GM23338 (cell line): ENCODE data around the gene CENPT. TPM values are rescaled to one million over a fixed set of nuclear protein-coding genes. Genes with fewer than 3 reads are reported as not detected.

Experiments used
- ATAC-seq: fragments of 200-7000 bp; cut with Tn5 transposase; 3 replicates; pipeline ENCODE4 v1.9.1; 2020
- DNase-seq: peaks from one replicate; pipeline ENCODE4 v3.0.0-alpha.2; 2015; ENCODE audit warnings: low spot score
- H2AFZ ChIP-seq: fragments of 200-600 bp; sonication (generic); 2 replicates; pipeline ENCODE4 v1.8.0; 2016; ENCODE audit warnings: antibody characterized with exemption, mild to moderate bottlenecking, moderate library complexity
- H3F3A ChIP-seq: fragments of 200-600 bp; sonication (generic); replicated peaks from 2 replicates; pipeline ENCODE4 v1.8.0; 2017; ENCODE audit warnings: antibody characterized with exemption, mixed run types, low read depth
- H3K27ac ChIP-seq: fragments of 200-600 bp; sonication (generic); 2 replicates; pipeline ENCODE4 v1.6.1; 2016; ENCODE audit warnings: low read depth
- H3K27me3 ChIP-seq: fragments of 200-600 bp; sonication (generic); 2 replicates; pipeline ENCODE4 v1.8.0; 2016; ENCODE audit warnings: mild to moderate bottlenecking, mixed run types, moderate library complexity; ENCODE audit not compliant: insufficient read depth
- H3K36me3 ChIP-seq: fragments of 200-600 bp; sonication (generic); 2 replicates; pipeline ENCODE4 v1.8.0; 2016; ENCODE audit warnings: mild to moderate bottlenecking; ENCODE audit not compliant: insufficient read depth
- H3K4me1 ChIP-seq: fragments of 200-600 bp; sonication (generic); 2 replicates; pipeline ENCODE4 v1.8.0; 2016; ENCODE audit warnings: mild to moderate bottlenecking, moderate library complexity; ENCODE audit not compliant: insufficient read depth
- H3K4me2 ChIP-seq: fragments of 200-600 bp; sonication (generic); 2 replicates; pipeline ENCODE4 v1.7.1; 2017; ENCODE audit warnings: mixed run types
- H3K4me3 ChIP-seq: fragments of 200-600 bp; sonication (generic); 2 replicates; pipeline ENCODE4 v1.6.1; 2016; ENCODE audit warnings: mixed run types
- H3K79me2 ChIP-seq: fragments of 200-600 bp; sonication (generic); replicated peaks from 2 replicates; pipeline ENCODE4 v1.8.0; 2017; ENCODE audit warnings: mild to moderate bottlenecking; ENCODE audit not compliant: insufficient read depth
- H3K9me2 ChIP-seq: fragments of 200-600 bp; sonication (generic); 2 replicates; pipeline ENCODE4 v1.8.0; 2017; ENCODE audit not compliant: insufficient read depth
- H4K20me1 ChIP-seq: fragments of 200-600 bp; sonication (generic); replicated peaks from 2 replicates; pipeline ENCODE4 v1.8.0; 2017; ENCODE audit warnings: mild to moderate bottlenecking; ENCODE audit not compliant: insufficient read depth
- H3K27ac Mint-ChIP-seq: 2 replicates; pipeline ENCODE4 v1.8.0; 2020; ENCODE audit warnings: inconsistent platforms, mild to moderate bottlenecking, moderate library complexity, mixed read lengths
- H3K27me3 Mint-ChIP-seq: 3 replicates; pipeline ENCODE4 v1.8.0; 2022; ENCODE audit warnings: low read depth, mild to moderate bottlenecking, moderate library complexity, mixed read lengths, inconsistent platforms; ENCODE audit not compliant: insufficient read depth, poor library complexity
- H3K36me3 Mint-ChIP-seq: 3 replicates; pipeline ENCODE4 v1.8.0; 2021; ENCODE audit warnings: low read depth, mild to moderate bottlenecking, inconsistent platforms, moderate library complexity, mixed read lengths
- H3K4me1 Mint-ChIP-seq: 3 replicates; pipeline ENCODE4 v1.8.0; 2020; ENCODE audit warnings: mild to moderate bottlenecking, inconsistent platforms, mixed read lengths
- H3K4me3 Mint-ChIP-seq: 3 replicates; pipeline ENCODE4 v1.8.0; 2021; ENCODE audit warnings: moderate library complexity, mild to moderate bottlenecking, inconsistent platforms, mixed read lengths
- H3K9me3 Mint-ChIP-seq: 3 replicates; pipeline ENCODE4 v1.8.0; 2020; ENCODE audit warnings: moderate library complexity, mild to moderate bottlenecking, inconsistent platforms, mixed read lengths
- CREB1 ChIP-seq: fragments of 250-450 bp; sonication (Bioruptor Pico); IDR thresholded peaks from 2 replicates; pipeline ENCODE4 v1.5.0; 2020; ENCODE audit warnings: low read depth, mild to moderate bottlenecking, moderate library complexity
- EZH2 ChIP-seq: fragments of 200-600 bp; sonication (generic); IDR thresholded peaks from one replicate; pipeline ENCODE4 v1.8.0; 2017; ENCODE audit warnings: antibody characterized with exemption, mild to moderate bottlenecking, low read depth; ENCODE audit not compliant: unreplicated experiment
- EZH2phosphoT487 ChIP-seq: fragments of 200-600 bp; sonication (generic); IDR thresholded peaks from one replicate; pipeline ENCODE4 v1.8.1; 2018; ENCODE audit warnings: antibody characterized with exemption; ENCODE audit not compliant: unreplicated experiment
- NANOG ChIP-seq: IDR thresholded peaks from 2 replicates; pipeline ENCODE4 v1.6.1; 2016; ENCODE audit warnings: antibody characterized with exemption, borderline replicate concordance
- POLR2AphosphoS5 ChIP-seq: IDR thresholded peaks from 2 replicates; pipeline ENCODE4 v1.6.1; 2016; ENCODE audit warnings: antibody characterized with exemption, low read depth
- STAT1 ChIP-seq: IDR thresholded peaks from one replicate; pipeline ENCODE4 v1.6.1; 2016; ENCODE audit warnings: antibody characterized with exemption; ENCODE audit not compliant: unreplicated experiment
- ZNF114 ChIP-seq: fragments of 250-450 bp; sonication (Bioruptor Pico); IDR thresholded peaks from 2 replicates; pipeline ENCODE4 v1.5.0; 2020; ENCODE audit warnings: mild to moderate bottlenecking, moderate library complexity
- polyA plus RNA-seq: library from polyadenylated mRNA; unstranded; fragments of >200 nt; fragmentation: Nextera tagmentation; extraction: Ambion mirVana; gene quantifications from 2 replicates; pipeline ENCODE4 v1.2.1, GENCODE V29; 2016
- total RNA-seq: library from RNA; depleted of rRNA; stranded (reverse); fragments of >200 nt; shearing (Covaris generic); gene quantifications from 2 replicates; pipeline ENCODE4 v1.2.3, GENCODE V29; 2014
- TF ChIP-seq, protein P1 (sequence below): fragments of 250-450 bp; sonication (Bioruptor Pico); IDR thresholded peaks from 2 replicates; pipeline ENCODE4 v1.5.0; 2020; ENCODE audit warnings: mild to moderate bottlenecking, moderate library complexity
- TF ChIP-seq, protein P2 (sequence below), 2 experiments: fragments of 200-600 bp in 1 of 2; sonication (generic) in 1 of 2; conservative IDR thresholded peaks; 2 replicates each; pipeline versions ENCODE4 v1.5.1 to v1.6.1; 2016 to 2017; ENCODE audit warnings: antibody characterized with exemption in 2 of 2, low read depth in 2 of 2, mild to moderate bottlenecking in 2 of 2, moderate library complexity in 1 of 2

The CENPT gene
- total and polyA plus RNA-seq, 2 experiments from 2014 or later: 55.4 to 63.8 TPM

DNA sequence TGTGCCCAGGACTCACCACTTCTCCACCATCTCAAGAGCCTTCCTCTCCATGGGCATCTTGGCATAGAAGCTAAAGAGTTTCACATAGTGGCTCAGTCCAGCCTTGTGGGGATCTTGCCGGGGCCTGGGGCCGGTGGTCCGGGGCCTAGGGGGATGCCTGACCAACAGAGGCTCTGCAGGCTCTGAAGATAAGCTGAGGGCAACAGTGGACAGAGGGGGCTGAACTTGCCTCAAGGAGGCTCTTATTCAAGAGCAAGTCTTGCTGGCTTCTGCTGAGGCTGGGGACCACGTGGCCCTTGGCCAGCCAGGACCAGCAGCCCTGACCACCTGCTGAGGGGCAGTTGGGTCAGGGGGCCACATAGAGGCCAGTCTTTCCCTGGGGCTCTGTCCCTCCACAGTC is 18.8 kb downstream of the CENPT start (continued):
- TF ChIP-seq, protein P1, sequence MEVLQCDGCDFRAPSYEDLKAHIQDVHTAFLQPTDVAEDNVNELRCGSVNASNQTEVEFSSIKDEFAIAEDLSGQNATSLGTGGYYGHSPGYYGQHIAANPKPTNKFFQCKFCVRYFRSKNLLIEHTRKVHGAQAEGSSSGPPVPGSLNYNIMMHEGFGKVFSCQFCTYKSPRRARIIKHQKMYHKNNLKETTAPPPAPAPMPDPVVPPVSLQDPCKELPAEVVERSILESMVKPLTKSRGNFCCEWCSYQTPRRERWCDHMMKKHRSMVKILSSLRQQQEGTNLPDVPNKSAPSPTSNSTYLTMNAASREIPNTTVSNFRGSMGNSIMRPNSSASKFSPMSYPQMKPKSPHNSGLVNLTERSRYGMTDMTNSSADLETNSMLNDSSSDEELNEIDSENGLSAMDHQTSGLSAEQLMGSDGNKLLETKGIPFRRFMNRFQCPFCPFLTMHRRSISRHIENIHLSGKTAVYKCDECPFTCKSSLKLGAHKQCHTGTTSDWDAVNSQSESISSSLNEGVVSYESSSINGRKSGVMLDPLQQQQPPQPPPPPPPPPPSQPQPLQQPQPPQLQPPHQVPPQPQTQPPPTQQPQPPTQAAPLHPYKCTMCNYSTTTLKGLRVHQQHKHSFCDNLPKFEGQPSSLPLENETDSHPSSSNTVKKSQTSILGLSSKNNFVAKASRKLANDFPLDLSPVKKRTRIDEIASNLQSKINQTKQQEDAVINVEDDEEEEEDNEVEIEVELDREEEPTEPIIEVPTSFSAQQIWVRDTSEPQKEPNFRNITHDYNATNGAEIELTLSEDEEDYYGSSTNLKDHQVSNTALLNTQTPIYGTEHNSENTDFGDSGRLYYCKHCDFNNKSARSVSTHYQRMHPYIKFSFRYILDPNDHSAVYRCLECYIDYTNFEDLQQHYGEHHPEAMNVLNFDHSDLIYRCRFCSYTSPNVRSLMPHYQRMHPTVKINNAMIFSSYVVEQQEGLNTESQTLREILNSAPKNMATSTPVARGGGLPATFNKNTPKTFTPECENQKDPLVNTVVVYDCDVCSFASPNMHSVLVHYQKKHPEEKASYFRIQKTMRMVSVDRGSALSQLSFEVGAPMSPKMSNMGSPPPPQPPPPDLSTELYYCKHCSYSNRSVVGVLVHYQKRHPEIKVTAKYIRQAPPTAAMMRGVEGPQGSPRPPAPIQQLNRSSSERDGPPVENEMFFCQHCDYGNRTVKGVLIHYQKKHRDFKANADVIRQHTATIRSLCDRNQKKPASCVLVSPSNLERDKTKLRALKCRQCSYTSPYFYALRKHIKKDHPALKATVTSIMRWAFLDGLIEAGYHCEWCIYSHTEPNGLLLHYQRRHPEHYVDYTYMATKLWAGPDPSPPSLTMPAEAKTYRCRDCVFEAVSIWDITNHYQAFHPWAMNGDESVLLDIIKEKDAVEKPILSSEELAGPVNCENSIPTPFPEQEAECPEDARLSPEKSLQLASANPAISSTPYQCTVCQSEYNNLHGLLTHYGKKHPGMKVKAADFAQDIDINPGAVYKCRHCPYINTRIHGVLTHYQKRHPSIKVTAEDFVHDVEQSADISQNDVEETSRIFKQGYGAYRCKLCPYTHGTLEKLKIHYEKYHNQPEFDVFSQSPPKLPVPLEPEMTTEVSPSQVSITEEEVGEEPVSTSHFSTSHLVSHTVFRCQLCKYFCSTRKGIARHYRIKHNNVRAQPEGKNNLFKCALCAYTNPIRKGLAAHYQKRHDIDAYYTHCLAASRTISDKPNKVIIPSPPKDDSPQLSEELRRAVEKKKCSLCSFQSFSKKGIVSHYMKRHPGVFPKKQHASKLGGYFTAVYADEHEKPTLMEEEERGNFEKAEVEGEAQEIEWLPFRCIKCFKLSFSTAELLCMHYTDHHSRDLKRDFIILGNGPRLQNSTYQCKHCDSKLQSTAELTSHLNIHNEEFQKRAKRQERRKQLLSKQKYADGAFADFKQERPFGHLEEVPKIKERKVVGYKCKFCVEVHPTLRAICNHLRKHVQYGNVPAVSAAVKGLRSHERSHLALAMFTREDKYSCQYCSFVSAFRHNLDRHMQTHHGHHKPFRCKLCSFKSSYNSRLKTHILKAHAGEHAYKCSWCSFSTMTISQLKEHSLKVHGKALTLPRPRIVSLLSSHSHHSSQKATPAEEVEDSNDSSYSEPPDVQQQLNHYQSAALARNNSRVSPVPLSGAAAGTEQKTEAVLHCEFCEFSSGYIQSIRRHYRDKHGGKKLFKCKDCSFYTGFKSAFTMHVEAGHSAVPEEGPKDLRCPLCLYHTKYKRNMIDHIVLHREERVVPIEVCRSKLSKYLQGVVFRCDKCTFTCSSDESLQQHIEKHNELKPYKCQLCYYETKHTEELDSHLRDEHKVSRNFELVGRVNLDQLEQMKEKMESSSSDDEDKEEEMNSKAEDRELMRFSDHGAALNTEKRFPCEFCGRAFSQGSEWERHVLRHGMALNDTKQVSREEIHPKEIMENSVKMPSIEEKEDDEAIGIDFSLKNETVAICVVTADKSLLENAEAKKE: no peak
- TF ChIP-seq CREB1 (CRISPR knock-in tag): no peak
- TF ChIP-seq POLR2AphosphoS5: no peak
- TF ChIP-seq, protein P2, sequence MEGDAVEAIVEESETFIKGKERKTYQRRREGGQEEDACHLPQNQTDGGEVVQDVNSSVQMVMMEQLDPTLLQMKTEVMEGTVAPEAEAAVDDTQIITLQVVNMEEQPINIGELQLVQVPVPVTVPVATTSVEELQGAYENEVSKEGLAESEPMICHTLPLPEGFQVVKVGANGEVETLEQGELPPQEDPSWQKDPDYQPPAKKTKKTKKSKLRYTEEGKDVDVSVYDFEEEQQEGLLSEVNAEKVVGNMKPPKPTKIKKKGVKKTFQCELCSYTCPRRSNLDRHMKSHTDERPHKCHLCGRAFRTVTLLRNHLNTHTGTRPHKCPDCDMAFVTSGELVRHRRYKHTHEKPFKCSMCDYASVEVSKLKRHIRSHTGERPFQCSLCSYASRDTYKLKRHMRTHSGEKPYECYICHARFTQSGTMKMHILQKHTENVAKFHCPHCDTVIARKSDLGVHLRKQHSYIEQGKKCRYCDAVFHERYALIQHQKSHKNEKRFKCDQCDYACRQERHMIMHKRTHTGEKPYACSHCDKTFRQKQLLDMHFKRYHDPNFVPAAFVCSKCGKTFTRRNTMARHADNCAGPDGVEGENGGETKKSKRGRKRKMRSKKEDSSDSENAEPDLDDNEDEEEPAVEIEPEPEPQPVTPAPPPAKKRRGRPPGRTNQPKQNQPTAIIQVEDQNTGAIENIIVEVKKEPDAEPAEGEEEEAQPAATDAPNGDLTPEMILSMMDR (conservative IDR thresholded peaks at IDR 0.05; ENCODE audit: low read depth in 2 of 2): no peak

DNA sequence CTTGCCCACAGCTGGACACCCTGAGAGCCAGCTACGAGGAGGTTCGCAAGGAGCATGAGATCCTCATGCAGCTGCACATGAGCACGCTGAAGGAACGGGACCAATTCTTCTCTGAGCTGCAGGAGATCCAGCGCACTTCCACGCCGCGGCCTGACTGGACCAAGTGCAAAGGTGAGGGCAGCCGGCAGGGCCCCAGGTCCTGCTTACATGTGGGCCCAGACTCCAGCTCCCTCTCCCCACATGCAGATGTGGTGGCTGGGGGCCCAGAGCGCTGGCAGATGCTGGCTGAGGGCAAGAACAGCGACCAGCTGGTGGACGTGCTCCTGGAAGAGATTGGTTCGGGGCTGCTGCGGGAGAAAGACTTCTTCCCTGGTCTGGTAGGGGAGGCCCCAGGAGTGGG is 21.6 kb downstream of the CENPT start:
- H3K36me3 Mint-ChIP-seq: peaks cover 33% of the 10 kb centered on the region
- TF ChIP-seq STAT1: no peak
- TF ChIP-seq NANOG: no peak
- no peak for TF ChIP-seq EZH2phosphoT487
- no peak for TF ChIP-seq EZH2
- TF ChIP-seq ZNF114 (CRISPR knock-in tag): no peak
- TF ChIP-seq, protein P1: no peak

More for the DNA sequence above, 21.6 kb downstream of the CENPT start:
- Histone ChIP-seq H3K79me2 (no peaks in the 10 kb centered on the region), H3F3A (no peaks in the 10 kb centered on the region), H2AFZ (no peak overlapping the region), H3K4me2 (no peak overlapping the region), H3K9me2 (no peaks in the 10 kb centered on the region), H3K27me3 (no peaks in the 10 kb centered on the region), H3K4me3 (no peak overlapping the region), H3K4me1 (no peaks in the 10 kb centered on the region), H4K20me1 (no peaks in the 10 kb centered on the region), H3K27ac (no peak overlapping the region), H3K36me3 (no peaks in the 10 kb centered on the region; the same call in 1 of the 2 replicates)
- DNase-seq (no peak), ATAC-seq (no peak)
- Mint-ChIP-seq H3K4me1 (peaks cover 15% of the 10 kb centered on the region), H3K27me3 (peaks cover 13% of the 10 kb centered on the region), H3K4me3 (no peak overlapping the region), H3K27ac (no peak overlapping the region), H3K9me3 (no peaks in the 10 kb centered on the region)
